HepG2 (cell line): ENCODE data around the gene SETD1B. TPM values are rescaled to one million over a fixed set of nuclear protein-coding genes. Genes with fewer than 3 reads are reported as not detected.

ENCODE experiments used
- ATF2 ChIP-seq: sonication (generic); formaldehyde crosslinking; IDR thresholded peaks from 2 replicates; pipeline ENCODE4 v1.4.0; 2020; ENCODE audit warnings: missing genetic modification reagents
- DMAP1 ChIP-seq: IDR thresholded peaks from 2 replicates; pipeline ENCODE4 v1.6.1; 2016
- FOXC1 ChIP-seq: sonication (generic); formaldehyde crosslinking; IDR thresholded peaks from 2 replicates; pipeline ENCODE4 v1.8.0; 2022; ENCODE audit warnings: mild to moderate bottlenecking, missing genetic modification reagents, borderline replicate concordance
- HCFC1 ChIP-seq: fragments of 150-350 bp; IDR thresholded peaks from 2 replicates; pipeline ENCODE4 v1.6.1; 2014; ENCODE audit warnings: low read depth, low read length
- JUN ChIP-seq: sonication (generic); formaldehyde crosslinking; IDR thresholded peaks from 2 replicates; pipeline ENCODE4 v1.4.0; 2020; ENCODE audit warnings: mild to moderate bottlenecking, missing genetic modification reagents
- LCORL ChIP-seq, 2 experiments: fragments of 450-650 bp in 1 of 2; sonication (generic) in 1 of 2; formaldehyde crosslinking in 1 of 2; IDR thresholded peaks; 2 replicates each; pipeline versions ENCODE4 v1.5.0 to v1.6.1; 2017 to 2020; ENCODE audit warnings: antibody characterized with exemption in 1 of 2, missing genetic modification reagents in 1 of 2
- RFX3 ChIP-seq: IDR thresholded peaks from 2 replicates; pipeline ENCODE4 v1.6.1; 2016; ENCODE audit warnings: missing biosample characterization, missing genetic modification reagents
- THRA ChIP-seq: sonication (generic); formaldehyde crosslinking; IDR thresholded peaks from 2 replicates; pipeline ENCODE4 v1.4.0; 2020; ENCODE audit warnings: missing genetic modification reagents, borderline replicate concordance
- ZNF598 ChIP-seq: sonication (generic); formaldehyde crosslinking; IDR thresholded peaks from 2 replicates; pipeline ENCODE4 v1.5.1; 2020; ENCODE audit warnings: mild to moderate bottlenecking, missing genetic modification reagents, borderline replicate concordance
- ZNF772 ChIP-seq: sonication (generic); formaldehyde crosslinking; IDR thresholded peaks from 2 replicates; pipeline ENCODE4 v1.5.0; 2020; ENCODE audit warnings: mild to moderate bottlenecking, missing genetic modification reagents
- ZNF775 ChIP-seq: sonication (generic); formaldehyde crosslinking; IDR thresholded peaks from 2 replicates; pipeline ENCODE4 v1.4.0; 2020; ENCODE audit warnings: missing genetic modification reagents, mild to moderate bottlenecking, moderate library complexity, borderline replicate concordance
- ZNF780A ChIP-seq: sonication (generic); formaldehyde crosslinking; IDR thresholded peaks from 2 replicates; pipeline ENCODE4 v1.8.0; 2022; ENCODE audit warnings: mild to moderate bottlenecking, missing genetic modification reagents, moderate library complexity
- polyA plus RNA-seq, 8 experiments: library from polyadenylated mRNA; depleted of rRNA in 3 of 8; stranded (reverse) in 7 of 8; unstranded in 1 of 8; fragments of >200 nt; fragmentation: Illumina TruSeq in 4 of 8; extraction: Trizol in 4 of 8; gene quantifications; 2 replicates each; pipeline versions ENCODE4 v1.2.1 to v1.2.3, GENCODE V29; 2011 to 2016; ENCODE audit warnings: low read depth in 4 of 8, missing spikeins in 1 of 8, mixed read lengths in 1 of 8; ENCODE audit not compliant: insufficient read depth in 1 of 8
- total RNA-seq, 5 experiments: library from RNA; depleted of rRNA; stranded (reverse); fragments of >200 nt; fragmentation: Illumina TruSeq; extraction: Trizol; gene quantifications; 2 replicates each; pipeline ENCODE4 v1.2.3, GENCODE V29; 2016; ENCODE audit warnings: low read depth in 1 of 5
- TF ChIP-seq, protein P1 (sequence below): IDR thresholded peaks from 2 replicates; pipeline ENCODE4 v1.6.1; 2012; ENCODE audit warnings: low read length, improper control_type of control experiment
- TF ChIP-seq, protein P2 (sequence below): sonication (generic); formaldehyde crosslinking; IDR thresholded peaks from 2 replicates; pipeline ENCODE4 v1.5.1; 2020; ENCODE audit warnings: missing genetic modification reagents, mild to moderate bottlenecking, borderline replicate concordance
- TF ChIP-seq, protein P3 (sequence below): IDR thresholded peaks from 2 replicates; pipeline ENCODE4 v1.6.1; 2016

Gene SETD1B
- total and polyA plus RNA-seq, 2 of the 13 experiments (the other 11 are each of a cell fraction or from before 2014, with no cell fraction given) = 1.1 to 1.4 TPM

GRCh38 chr12:121857322-121858246, 53.8 kb downstream of the SETD1B start (continued):
- TF ChIP-seq, protein P1, sequence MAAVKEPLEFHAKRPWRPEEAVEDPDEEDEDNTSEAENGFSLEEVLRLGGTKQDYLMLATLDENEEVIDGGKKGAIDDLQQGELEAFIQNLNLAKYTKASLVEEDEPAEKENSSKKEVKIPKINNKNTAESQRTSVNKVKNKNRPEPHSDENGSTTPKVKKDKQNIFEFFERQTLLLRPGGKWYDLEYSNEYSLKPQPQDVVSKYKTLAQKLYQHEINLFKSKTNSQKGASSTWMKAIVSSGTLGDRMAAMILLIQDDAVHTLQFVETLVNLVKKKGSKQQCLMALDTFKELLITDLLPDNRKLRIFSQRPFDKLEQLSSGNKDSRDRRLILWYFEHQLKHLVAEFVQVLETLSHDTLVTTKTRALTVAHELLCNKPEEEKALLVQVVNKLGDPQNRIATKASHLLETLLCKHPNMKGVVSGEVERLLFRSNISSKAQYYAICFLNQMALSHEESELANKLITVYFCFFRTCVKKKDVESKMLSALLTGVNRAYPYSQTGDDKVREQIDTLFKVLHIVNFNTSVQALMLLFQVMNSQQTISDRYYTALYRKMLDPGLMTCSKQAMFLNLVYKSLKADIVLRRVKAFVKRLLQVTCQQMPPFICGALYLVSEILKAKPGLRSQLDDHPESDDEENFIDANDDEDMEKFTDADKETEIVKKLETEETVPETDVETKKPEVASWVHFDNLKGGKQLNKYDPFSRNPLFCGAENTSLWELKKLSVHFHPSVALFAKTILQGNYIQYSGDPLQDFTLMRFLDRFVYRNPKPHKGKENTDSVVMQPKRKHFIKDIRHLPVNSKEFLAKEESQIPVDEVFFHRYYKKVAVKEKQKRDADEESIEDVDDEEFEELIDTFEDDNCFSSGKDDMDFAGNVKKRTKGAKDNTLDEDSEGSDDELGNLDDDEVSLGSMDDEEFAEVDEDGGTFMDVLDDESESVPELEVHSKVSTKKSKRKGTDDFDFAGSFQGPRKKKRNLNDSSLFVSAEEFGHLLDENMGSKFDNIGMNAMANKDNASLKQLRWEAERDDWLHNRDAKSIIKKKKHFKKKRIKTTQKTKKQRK = no peak
- TF ChIP-seq FOXC1 (CRISPR knock-in tag) (peak; percentile 73), RFX3 (CRISPR knock-in tag) (no peak), DMAP1 (CRISPR knock-in tag) (0 out of 2 replicates have a peak, but pooled peaks have one; percentile 57), LCORL (IDR thresholded peaks at IDR 0.05) (no peak), LCORL (CRISPR knock-in tag; IDR thresholded peaks at IDR 0.05) (peak; percentile 78), JUN (CRISPR knock-in tag) (peak; percentile 74; the same call in 1 of the 2 replicates), HCFC1 (no peak), ZNF780A (CRISPR knock-in tag) (0 out of 2 replicates have a peak, but pooled peaks have one; percentile 48), THRA (CRISPR knock-in tag) (0 out of 2 replicates have a peak, but pooled peaks have one; percentile 25), ATF2 (CRISPR knock-in tag) (peak; percentile 84), ZNF775 (CRISPR knock-in tag) (0 out of 2 replicates have a peak, but pooled peaks have one; percentile 59), ZNF772 (CRISPR knock-in tag) (peak; percentile 33; the same call in 1 of the 2 replicates), ZNF598 (0 out of 2 replicates have a peak, but pooled peaks have one; percentile 46)
- TF ChIP-seq, protein P2, sequence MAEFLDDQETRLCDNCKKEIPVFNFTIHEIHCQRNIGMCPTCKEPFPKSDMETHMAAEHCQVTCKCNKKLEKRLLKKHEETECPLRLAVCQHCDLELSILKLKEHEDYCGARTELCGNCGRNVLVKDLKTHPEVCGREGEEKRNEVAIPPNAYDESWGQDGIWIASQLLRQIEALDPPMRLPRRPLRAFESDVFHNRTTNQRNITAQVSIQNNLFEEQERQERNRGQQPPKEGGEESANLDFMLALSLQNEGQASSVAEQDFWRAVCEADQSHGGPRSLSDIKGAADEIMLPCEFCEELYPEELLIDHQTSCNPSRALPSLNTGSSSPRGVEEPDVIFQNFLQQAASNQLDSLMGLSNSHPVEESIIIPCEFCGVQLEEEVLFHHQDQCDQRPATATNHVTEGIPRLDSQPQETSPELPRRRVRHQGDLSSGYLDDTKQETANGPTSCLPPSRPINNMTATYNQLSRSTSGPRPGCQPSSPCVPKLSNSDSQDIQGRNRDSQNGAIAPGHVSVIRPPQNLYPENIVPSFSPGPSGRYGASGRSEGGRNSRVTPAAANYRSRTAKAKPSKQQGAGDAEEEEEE (CRISPR knock-in tag) = no peak; the same call in 1 of the 2 replicates
- TF ChIP-seq, protein P3, sequence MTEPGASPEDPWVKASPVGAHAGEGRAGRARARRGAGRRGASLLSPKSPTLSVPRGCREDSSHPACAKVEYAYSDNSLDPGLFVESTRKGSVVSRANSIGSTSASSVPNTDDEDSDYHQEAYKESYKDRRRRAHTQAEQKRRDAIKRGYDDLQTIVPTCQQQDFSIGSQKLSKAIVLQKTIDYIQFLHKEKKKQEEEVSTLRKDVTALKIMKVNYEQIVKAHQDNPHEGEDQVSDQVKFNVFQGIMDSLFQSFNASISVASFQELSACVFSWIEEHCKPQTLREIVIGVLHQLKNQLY (CRISPR knock-in tag) = 0 out of 2 replicates have a peak, but pooled peaks have one; percentile 45
